Spinal cord (tissue), 10 donors: Measurements from ENCODE around the gene DBNL. TPM values are rescaled to one million over a fixed set of nuclear protein-coding genes. Genes with fewer than 3 reads are reported as not detected.
"Not testable (repeated sequence)": the region's sequence is repeated elsewhere in the genome, so short reads cannot be mapped to it uniquely, and the experiment has no call there.

Experiments
- DNase-seq, 6 donors: peaks; one replicate each; pipeline versions ENCODE4 v3.0.0 to v3.0.0-alpha.2; 2013 to 2015; ENCODE audit warnings: low spot score in 6 of 6, low read depth in 4 of 6
- H3K27ac ChIP-seq: one replicate; pipeline ENCODE4 v1.5.1; 2013; ENCODE audit warnings: low read depth, low read length, control low read depth
- H3K27me3 ChIP-seq: one replicate; pipeline ENCODE4 v1.6.1; 2013; ENCODE audit warnings: low read length; ENCODE audit not compliant: control insufficient read depth, insufficient read depth
- H3K36me3 ChIP-seq: one replicate; pipeline ENCODE4 v1.6.1; 2013; ENCODE audit warnings: low read length; ENCODE audit not compliant: control insufficient read depth, insufficient read depth
- H3K4me1 ChIP-seq: one replicate; pipeline ENCODE4 v1.6.1; 2013; ENCODE audit warnings: low read length; ENCODE audit not compliant: control insufficient read depth, insufficient read depth
- H3K4me3 ChIP-seq: one replicate; pipeline ENCODE4 v1.5.1; 2013; ENCODE audit warnings: low read depth, low read length, control low read depth
- H3K9me3 ChIP-seq: one replicate; pipeline ENCODE4 v1.6.1; 2013; ENCODE audit warnings: low read length; ENCODE audit not compliant: control insufficient read depth, insufficient read depth
- WGBS: methylation state at CpG from one replicate; pipeline ENCODE4 v1.1.5; 2013; ENCODE audit warnings: missing lambda C conversion rate; ENCODE audit not compliant: insufficient coverage; 5-methylcytosine and 5-hydroxymethylcytosine counted together
- long read RNA-seq, 4 donors: transcript quantifications; one replicate each; lab custom pipeline, GENCODE V29; 2026
- polyA plus RNA-seq, 2 donors: library from polyadenylated mRNA; unstranded; fragments of 120-200 nt; gene quantifications; one replicate each; pipeline ENCODE4 v1.2.1, GENCODE V29; 2013; ENCODE audit not compliant: insufficient read length in 2 of 2
- total RNA-seq, 2 donors: library from RNA; depleted of rRNA in 1 of 2; stranded (reverse); fragments of 120-200 nt in 1 of 2; fragments of >200 nt in 1 of 2; gene quantifications; one replicate each; pipeline versions ENCODE4 v1.2.3 to v1.2.4, GENCODE V29; 2013 to 2014
- donor health status: healthy.

DBNL gene
- 10 to 100 TPM; 46.5 to 93.2 TPM for total RNA-seq
- polyA plus RNA-seq: 10 to 100 TPM; 84.8 to 90.3 TPM
- long read RNA-seq, donor 1, transcript DBNL-210 (13 exons, 1,808 nt): major isoform, 18 of 70 reads
- long read RNA-seq, donor 1, partial matches to known transcripts: 28 of 70 reads
- long read RNA-seq, donor 1, other reads (novel, unspliced or antisense): 22 of 70 reads
- long read RNA-seq, donor 2, transcript DBNL-210 (13 exons, 1,808 nt): major isoform, 9 of 10 reads
- long read RNA-seq, donor 2, partial matches to known transcripts: 0 of 10 reads
- long read RNA-seq, donor 2, other reads (novel, unspliced or antisense): 0 of 10 reads
- long read RNA-seq, donor 3, partial matches to known transcripts: 0 of 11 reads
- long read RNA-seq, donor 3, other reads (novel, unspliced or antisense): 6 of 11 reads
- long read RNA-seq, donor 4, transcript DBNL-210 (13 exons, 1,808 nt): major isoform, 18 of 29 reads
- long read RNA-seq, donor 4, partial matches to known transcripts: 0 of 29 reads
- long read RNA-seq, donor 4, other reads (novel, unspliced or antisense): 7 of 29 reads

GRCh38 chr7:44044315-44045225, at the start of gene DBNL:
TSS of gene DBNL (plus strand) at chr7:44044702. CDS start at chr7:44044738, 36 bp downstream.
- under 1% methylated on average over 74 of the region's 74 CpGs for WGBS
- Histone ChIP-seq H3K36me3 (peaks cover 20% of the 10 kb centered on the region), H3K27me3 (no peaks in the 10 kb centered on the region), H3K27ac (peak within 1 kb of the TSS; percentile 65), H3K4me1 (peaks cover 23% of the 10 kb centered on the region), H3K9me3 (no peaks in the 10 kb centered on the region), H3K4me3 (peak within 1 kb of the TSS; percentile 60)
- peak; percentile 68 to 96 (median 84) for DNase-seq

- not testable (repeated sequence) for DNase-seq, H3K27ac ChIP-seq, H3K36me3 ChIP-seq, H3K4me1 ChIP-seq, H3K9me3 ChIP-seq, H3K27me3 ChIP-seq, H3K4me3 ChIP-seq
- WGBS: no CpG with 5 or more reads among the region's 3 CpGs
Measured at GRCh38 chr7:43997532-43997931, 47.0 kb upstream of the DBNL start, which contains the start of gene SPDYE1. TSS of gene SPDYE1 (plus strand) at chr7:43997897. CDS start at chr7:43999950, 2,053 bp downstream.

- not testable (repeated sequence) for H3K9me3 ChIP-seq, H3K27ac ChIP-seq, H3K27me3 ChIP-seq, H3K4me3 ChIP-seq, H3K4me1 ChIP-seq, DNase-seq
- 92% methylated on average over 3 of the region's 8 CpGs for WGBS
- peaks cover 11% of the 10 kb centered on the region for H3K36me3 ChIP-seq
Measured at GRCh38 chr7:44012081-44012480, 32.4 kb upstream of the DBNL start.

- not testable (repeated sequence) for H3K27me3 ChIP-seq, H3K9me3 ChIP-seq, H3K27ac ChIP-seq, H3K4me3 ChIP-seq
- peaks cover 21% of the 10 kb centered on the region for H3K4me1 ChIP-seq
- peaks cover 11% of the 10 kb centered on the region for H3K36me3 ChIP-seq
- DNase-seq: peak in 4 of 6 donors; percentile 1 to 22 (median 4)
- WGBS: no CpG with 5 or more reads among the region's 12 CpGs
Measured at GRCh38 chr7:44015090-44015489, 29.4 kb upstream of the DBNL start.

GRCh38 chr7:44018857-44019807, 25.4 kb upstream of the DBNL start:
- DNase-seq: peak; percentile 89 to 99 (median 96)
- not testable (repeated sequence) for H3K36me3 ChIP-seq, H3K27me3 ChIP-seq, H3K9me3 ChIP-seq
- Histone ChIP-seq H3K4me1 (peaks cover 18% of the 10 kb centered on the region), H3K4me3 (peak overlapping the region; percentile 87), H3K27ac (peak overlapping the region; percentile 82)
- 0% methylated on average over 47 of the region's 63 CpGs for WGBS

GRCh38 chr7:44019825-44020224, 24.7 kb upstream of the DBNL start:
- not testable (repeated sequence) for H3K4me3 ChIP-seq, H3K27me3 ChIP-seq, H3K27ac ChIP-seq, H3K9me3 ChIP-seq, H3K36me3 ChIP-seq
- WGBS: no CpG with 5 or more reads among the region's 6 CpGs
- peak in 1 of 6 donors; percentile 4 for DNase-seq
- peaks cover 16% of the 10 kb centered on the region for H3K4me1 ChIP-seq

- WGBS: no CpG with 5 or more reads among the region's 7 CpGs
- H3K27me3 ChIP-seq, H3K36me3 ChIP-seq, H3K27ac ChIP-seq, H3K9me3 ChIP-seq, DNase-seq, H3K4me3 ChIP-seq: not testable (repeated sequence)
- peaks cover 16% of the 10 kb centered on the region for H3K4me1 ChIP-seq
Measured at GRCh38 chr7:44022069-44022468, 22.4 kb upstream of the DBNL start.

- DNase-seq, H3K4me3 ChIP-seq, H3K27ac ChIP-seq, H3K27me3 ChIP-seq, H3K36me3 ChIP-seq, H3K9me3 ChIP-seq: not testable (repeated sequence)
- H3K4me1 ChIP-seq: peaks cover 13% of the 10 kb centered on the region
- WGBS: no CpG with 5 or more reads among the region's 6 CpGs
Measured at GRCh38 chr7:44022796-44023467, 21.6 kb upstream of the DBNL start.
